ENCODE measurements around the gene SRRM4.

The SRRM4 gene

GRCh38 chr12:118960865-118961264 is 20.5 kb upstream of the SRRM4 start:
- DNase-seq (ENCODE audit: low read depth, low spot score): no peak
- POLR2A ChIA-PET: no interaction called here
- CTCF ChIA-PET: no interaction called here
- TF ChIP-seq CTCF (IDR thresholded peaks at IDR 0.05; ENCODE audit: insufficient read depth, low read length, missing control alignments): no peak
- H3K4me3 ChIP-seq (ENCODE audit: low read depth, low read length): no peak overlapping the region

- no peak overlapping the region for H3K4me3 ChIP-seq (ENCODE audit: low read depth, low read length)
- ChIA-PET POLR2A (no interaction called here), CTCF (no interaction called here)
- no peak for TF ChIP-seq CTCF (IDR thresholded peaks at IDR 0.05; ENCODE audit: insufficient read depth, low read length, missing control alignments)
- DNase-seq (ENCODE audit: low read depth, low spot score): no peak
These were observed 16.4 kb upstream of the SRRM4 start for GRCh38 chr12:118964988-118965387.

- H3K4me3 ChIP-seq (ENCODE audit: low read depth, low read length): no peak overlapping the region
- ChIA-PET POLR2A (no interaction called here), CTCF (no interaction called here)
- DNase-seq (ENCODE audit: low read depth, low spot score): no peak
- TF ChIP-seq CTCF (IDR thresholded peaks at IDR 0.05; ENCODE audit: insufficient read depth, low read length, missing control alignments): no peak
These were observed 10.5 kb upstream of the SRRM4 start for GRCh38 chr12:118970856-118971255.

GRCh38 chr12:118972982-118973381 is 8.4 kb upstream of the SRRM4 start:
- CTCF ChIA-PET: no interaction called here
- DNase-seq (ENCODE audit: low read depth, low spot score): no peak
- POLR2A ChIA-PET: no interaction called here
- no peak overlapping the region for H3K4me3 ChIP-seq (ENCODE audit: low read depth, low read length)
- TF ChIP-seq CTCF (IDR thresholded peaks at IDR 0.05; ENCODE audit: insufficient read depth, low read length, missing control alignments): no peak

- DNase-seq (ENCODE audit: low read depth, low spot score): no peak
- CTCF ChIA-PET: interaction anchor here (1.0 kb wide), 1 partner anchor 433 kb away, joined by 7 read pairs; no protein-coding TSS in a partner anchor
- POLR2A ChIA-PET: no interaction called here
- peak; percentile 43 for TF ChIP-seq CTCF (IDR thresholded peaks at IDR 0.05; ENCODE audit: insufficient read depth, low read length, missing control alignments)
- no peak overlapping the region for H3K4me3 ChIP-seq (ENCODE audit: low read depth, low read length)
These were observed 1.5 kb upstream of the SRRM4 start for GRCh38 chr12:118979763-118980406.

GRCh38 chr12:118980407-118981014 is 830 bp upstream of the SRRM4 start:
- ChIA-PET CTCF (no interaction called here), POLR2A (no interaction called here)
- DNase-seq (ENCODE audit: low read depth, low spot score): no peak
- TF ChIP-seq CTCF (IDR thresholded peaks at IDR 0.05; ENCODE audit: insufficient read depth, low read length, missing control alignments): no peak
- H3K4me3 ChIP-seq (ENCODE audit: low read depth, low read length): no peak overlapping the region
